ENCODE data around the gene ETV3.
"Not testable (repeated sequence)": the region's sequence is repeated elsewhere in the genome, so short reads cannot be mapped to it uniquely, and the experiment has no call there.

Gene ETV3

DNA sequence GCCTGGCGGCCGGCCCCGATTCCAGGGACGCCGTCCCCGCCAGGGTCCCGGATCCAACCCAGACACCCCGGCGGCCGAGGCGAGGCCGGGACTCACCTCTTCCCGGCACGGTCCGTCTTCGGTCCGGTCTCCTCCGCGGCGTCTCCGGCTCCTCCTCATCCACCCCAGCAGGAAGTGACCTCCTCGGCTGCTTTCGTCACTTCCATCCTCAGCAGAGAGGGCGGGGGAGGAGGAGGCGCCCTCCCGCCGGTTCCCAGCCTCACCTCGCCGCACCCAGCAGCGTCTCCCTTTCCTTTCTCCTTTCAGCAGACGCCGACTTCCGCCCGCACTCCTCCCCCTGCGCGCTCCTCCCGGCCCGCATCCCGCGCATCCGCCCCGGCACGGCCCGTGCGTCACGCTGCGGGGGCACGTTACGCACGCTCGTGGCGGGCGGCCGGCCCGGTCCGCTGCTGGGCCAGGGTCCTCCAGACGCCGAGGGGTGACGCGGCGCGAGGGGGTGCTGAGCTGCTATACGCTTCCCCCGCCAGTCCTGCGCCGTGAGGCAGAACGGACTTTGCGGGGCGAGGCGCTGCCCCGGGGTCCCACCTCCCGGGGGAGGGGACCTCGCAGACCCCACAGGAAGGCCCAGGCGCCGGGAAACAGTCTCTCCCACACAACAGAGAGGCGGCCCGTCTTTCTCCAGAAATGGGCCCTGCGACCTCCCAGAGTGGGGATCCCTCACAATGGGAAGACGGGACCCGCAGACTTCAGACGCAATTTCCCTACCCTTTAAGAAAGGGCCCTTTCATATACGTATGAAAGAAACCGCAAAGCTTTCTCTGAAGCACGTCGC lies at the start of gene ETV3:
Gene ETV3, minus strand, starts transcription at position 176 of the 832 bp plus-strand sequence. CDS start 2,043 bp downstream, outside the sequence.
- H3K27ac ChIP-seq = peak within 1 kb of the TSS; percentile 87
- H3K36me3 ChIP-seq = peaks cover 27% of the 10 kb centered on the region
- peak within 1 kb of the TSS; percentile 97 for H3K4me3 ChIP-seq (ENCODE audit: low read depth, low read length)
- no peaks in the 10 kb centered on the region for H3K9me3 ChIP-seq (ENCODE audit: severe bottlenecking)
- TF ChIP-seq CTCF (IDR thresholded peaks at IDR 0.05; ENCODE audit: low read depth, low read length) = no peak
- DNase-seq = peak; percentile 99
- no peaks in the 10 kb centered on the region for H3K27me3 ChIP-seq (ENCODE audit: insufficient read depth, low read depth, severe bottlenecking)

DNA sequence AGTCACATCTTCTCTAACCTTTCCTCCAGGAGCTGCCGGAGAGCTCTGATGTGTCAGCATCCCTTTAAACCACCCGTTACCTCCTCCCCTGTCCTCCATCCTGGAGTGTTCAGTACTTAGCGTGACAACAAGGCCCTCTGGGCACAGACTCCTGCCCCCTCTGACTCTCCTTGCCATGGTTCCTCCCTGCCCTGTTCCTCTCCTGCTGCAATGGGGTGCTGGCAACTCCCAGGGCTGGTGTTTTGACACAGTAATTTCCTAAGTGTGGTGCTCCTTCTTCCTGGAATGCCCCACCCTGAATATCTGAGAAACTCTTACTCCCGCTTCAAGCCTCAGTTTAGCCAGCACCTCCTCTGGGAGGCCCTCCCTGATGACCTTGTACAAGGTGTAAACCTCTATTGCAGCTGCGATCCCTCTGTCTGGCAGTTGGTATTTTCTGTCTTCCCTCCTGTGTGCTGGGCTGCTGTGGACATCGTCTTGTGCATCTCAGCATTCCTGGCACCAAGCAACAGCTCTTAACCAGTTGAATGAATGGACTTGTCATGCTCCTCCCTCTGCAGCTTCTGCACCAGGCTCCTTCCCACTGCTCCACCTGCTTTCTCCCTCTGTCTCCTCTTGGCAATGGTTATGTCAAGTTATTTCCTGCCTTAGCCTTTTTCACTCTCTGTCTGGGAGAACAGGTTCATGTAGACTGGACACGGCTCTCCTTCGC lies 48.2 kb upstream of the ETV3 start:
- H3K9me3 ChIP-seq (ENCODE audit: severe bottlenecking) = no peaks in the 10 kb centered on the region
- H3K27me3 ChIP-seq (ENCODE audit: insufficient read depth, low read depth, severe bottlenecking) = peaks cover 57% of the 10 kb centered on the region
- H3K4me3 ChIP-seq (ENCODE audit: low read depth, low read length) = no peak overlapping the region
- no peaks in the 10 kb centered on the region for H3K36me3 ChIP-seq
- no peak overlapping the region for H3K27ac ChIP-seq
- no peak for DNase-seq
- no peak for TF ChIP-seq CTCF (IDR thresholded peaks at IDR 0.05; ENCODE audit: low read depth, low read length)

- no peaks in the 10 kb centered on the region for H3K36me3 ChIP-seq
- H3K27me3 ChIP-seq (ENCODE audit: insufficient read depth, low read depth, severe bottlenecking) = peaks cover 67% of the 10 kb centered on the region
- H3K4me3 ChIP-seq (ENCODE audit: low read depth, low read length) = no peak overlapping the region
- no peak for DNase-seq
- H3K27ac ChIP-seq = no peak overlapping the region
- TF ChIP-seq CTCF (IDR thresholded peaks at IDR 0.05; ENCODE audit: low read depth, low read length) = no peak
- H3K9me3 ChIP-seq (ENCODE audit: severe bottlenecking) = no peaks in the 10 kb centered on the region
Measured at GRCh38 chr1:157183870-157184269, 45.7 kb upstream of the ETV3 start.

DNA sequence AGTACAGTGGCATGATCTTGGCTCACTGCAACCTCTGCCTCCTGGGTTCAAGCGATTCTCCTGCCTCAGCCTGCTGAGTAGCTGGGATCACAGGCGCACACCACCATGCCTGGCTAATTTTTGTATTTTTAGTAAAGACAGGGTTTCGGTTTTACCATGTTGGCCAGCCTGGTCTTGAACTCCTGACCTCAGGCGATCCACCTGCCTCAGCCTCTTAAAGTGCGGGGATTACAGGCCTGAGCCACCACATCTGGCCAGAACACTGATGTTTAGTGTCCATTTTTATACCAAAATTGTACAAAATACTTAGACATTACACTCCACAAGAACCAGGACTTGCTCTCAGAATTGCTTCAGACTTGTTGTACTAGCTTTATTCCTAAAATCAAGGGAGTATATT lies 44.2 kb upstream of the ETV3 start:
- not testable (repeated sequence) for H3K27ac ChIP-seq; H3K36me3 ChIP-seq; H3K9me3 ChIP-seq (ENCODE audit: severe bottlenecking); H3K4me3 ChIP-seq (ENCODE audit: low read depth, low read length); DNase-seq
- peaks cover 55% of the 10 kb centered on the region for H3K27me3 ChIP-seq (ENCODE audit: insufficient read depth, low read depth, severe bottlenecking)

- DNase-seq = no peak
- no peaks in the 10 kb centered on the region for H3K9me3 ChIP-seq (ENCODE audit: severe bottlenecking)
- peaks cover 50% of the 10 kb centered on the region for H3K27me3 ChIP-seq (ENCODE audit: insufficient read depth, low read depth, severe bottlenecking)
- no peak for TF ChIP-seq CTCF (IDR thresholded peaks at IDR 0.05; ENCODE audit: low read depth, low read length)
- no peaks in the 10 kb centered on the region for H3K36me3 ChIP-seq
- H3K4me3 ChIP-seq (ENCODE audit: low read depth, low read length) = no peak overlapping the region
- H3K27ac ChIP-seq = no peak overlapping the region
Measured at GRCh38 chr1:157181790-157182189, 43.6 kb upstream of the ETV3 start.

DNA sequence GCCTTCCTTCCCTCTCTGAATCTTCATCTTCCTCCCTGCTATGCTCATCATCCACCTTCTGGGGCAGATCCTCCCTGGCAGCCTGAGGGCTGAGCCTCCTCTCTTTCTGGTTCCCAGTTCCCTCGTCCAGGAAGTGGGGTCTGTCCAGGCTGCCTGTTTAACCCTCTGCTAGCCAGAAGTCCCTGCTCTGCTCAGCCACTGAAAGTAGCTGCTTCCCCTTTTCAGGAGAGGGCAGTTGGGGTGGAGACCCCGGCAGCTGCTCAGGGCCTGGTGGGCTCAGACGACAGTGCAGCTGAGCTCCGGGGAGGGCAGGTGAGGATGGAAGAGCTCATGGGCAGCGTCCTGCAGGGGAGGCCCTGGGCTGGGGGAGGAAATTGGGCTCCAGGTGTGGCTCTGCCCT lies 43.1 kb upstream of the ETV3 start:
- peaks cover 49% of the 10 kb centered on the region for H3K27me3 ChIP-seq (ENCODE audit: insufficient read depth, low read depth, severe bottlenecking)
- no peak overlapping the region for H3K4me3 ChIP-seq (ENCODE audit: low read depth, low read length)
- H3K36me3 ChIP-seq = no peaks in the 10 kb centered on the region
- no peak for DNase-seq
- TF ChIP-seq CTCF (IDR thresholded peaks at IDR 0.05; ENCODE audit: low read depth, low read length) = no peak
- no peak overlapping the region for H3K27ac ChIP-seq
- H3K9me3 ChIP-seq (ENCODE audit: severe bottlenecking) = no peaks in the 10 kb centered on the region
